NCI-H748 treated with DMSO at 0.1 percent for 48 hours (cell line): Measurements from ENCODE around the gene KIAA0232.
A peak's percentile ranks its signal among the peaks of the same experiment; 100 is the strongest.
"Not testable (repeated sequence)": the region's sequence is repeated elsewhere in the genome, so short reads cannot be mapped to it uniquely, and the experiment has no call there.

Experiments
- DNase-seq: peaks from one replicate; lab custom pipeline; 2025; lab: John Stamatoyannopoulos, UW

Gene KIAA0232

DNA sequence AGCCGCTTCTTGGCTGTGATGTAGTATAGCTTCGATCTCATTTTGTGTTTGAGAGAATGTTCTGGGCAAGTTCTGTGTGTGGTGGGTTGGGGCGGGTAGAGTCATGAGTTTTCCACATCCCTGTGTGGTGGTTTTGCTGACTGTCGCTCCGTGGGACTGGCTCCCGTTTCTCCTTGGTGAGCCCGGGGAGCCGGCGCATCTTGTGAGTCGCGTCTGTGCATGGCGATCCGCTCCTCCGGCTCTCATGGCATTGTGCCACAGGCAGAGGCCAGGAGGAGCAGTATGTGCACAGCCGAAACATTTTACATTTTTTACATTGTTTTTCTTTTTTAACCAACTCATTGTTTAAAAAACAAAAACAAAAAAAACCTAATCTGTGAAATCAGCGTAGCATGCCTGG is 99.4 kb downstream of the KIAA0232 start:
- no peak for DNase-seq

DNA sequence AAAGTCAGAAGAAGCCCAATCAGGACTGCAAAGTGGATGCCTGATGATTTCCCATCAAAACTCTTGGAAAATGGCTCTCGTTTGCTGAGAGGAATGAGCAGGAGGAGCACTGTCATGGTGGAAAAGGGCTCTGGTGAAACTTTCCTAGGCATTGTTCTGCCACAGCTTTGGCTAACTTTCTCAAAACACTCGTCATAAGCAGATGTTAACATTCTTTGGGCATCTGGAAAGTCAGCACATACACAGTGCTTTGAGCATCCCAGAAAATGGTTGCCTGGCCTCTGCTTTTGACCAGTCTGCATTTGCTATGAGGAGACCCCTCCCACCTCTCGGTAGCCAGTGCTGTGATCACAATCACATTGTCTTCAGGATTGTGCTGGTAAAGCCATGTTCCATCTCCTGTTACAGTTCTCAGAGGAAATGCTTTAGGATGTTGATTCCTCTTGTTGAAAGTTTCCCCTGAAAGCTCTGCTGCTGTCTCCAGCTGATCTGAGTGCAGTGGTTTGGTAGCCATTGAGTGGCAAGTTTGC is 101.9 kb downstream of the KIAA0232 start:
- no peak for DNase-seq

DNA sequence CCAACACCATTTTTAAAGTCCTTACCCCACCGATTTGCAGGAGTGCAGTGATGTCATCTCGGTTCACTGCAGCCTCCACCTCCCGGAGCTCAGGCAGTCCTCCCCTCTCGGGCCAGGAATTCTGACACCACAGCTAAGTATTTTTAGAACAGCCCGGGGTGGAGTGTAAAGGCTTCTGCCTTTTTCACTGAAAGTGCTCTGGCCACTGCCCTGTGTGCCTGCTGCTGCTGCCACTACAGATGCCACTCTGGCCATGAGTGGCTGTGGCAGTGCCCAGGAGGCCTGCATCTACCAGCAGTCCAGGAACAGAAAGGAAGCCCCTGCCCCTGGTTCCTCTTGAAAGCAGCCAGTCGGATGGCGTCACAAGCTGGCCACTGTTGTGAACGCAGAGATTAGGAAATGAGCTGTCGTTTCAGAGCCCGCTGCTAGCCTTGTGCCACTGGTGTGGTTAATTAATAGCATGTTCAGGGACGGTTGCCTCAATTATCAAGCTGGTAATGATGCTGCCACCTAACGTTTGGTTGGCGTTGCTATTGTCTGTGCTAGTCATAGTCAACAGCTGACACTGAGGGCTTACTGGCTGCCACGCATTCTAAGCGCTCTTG is 103.5 kb downstream of the KIAA0232 start:
- DNase-seq, result peak; percentile 14

DNA sequence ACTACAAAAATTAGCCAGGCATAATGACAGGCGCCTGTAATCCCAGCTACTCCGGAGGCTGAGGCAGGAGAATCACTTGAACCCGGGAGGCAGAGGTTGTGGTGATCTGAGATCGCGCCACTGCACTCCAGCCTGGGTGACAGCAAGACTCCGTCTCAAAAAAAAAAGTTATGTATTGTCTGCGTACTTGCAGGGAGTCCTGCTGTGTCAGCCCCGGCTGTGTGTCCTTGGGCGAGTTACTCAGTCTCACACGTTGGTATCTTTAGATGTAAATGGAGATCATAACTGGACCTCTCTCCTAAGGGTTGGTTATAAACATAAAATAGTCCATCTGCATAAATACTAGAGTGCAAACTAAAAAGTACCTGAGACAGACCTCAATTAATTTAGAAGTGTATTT is 104.4 kb downstream of the KIAA0232 start:
- no peak for DNase-seq

DNA sequence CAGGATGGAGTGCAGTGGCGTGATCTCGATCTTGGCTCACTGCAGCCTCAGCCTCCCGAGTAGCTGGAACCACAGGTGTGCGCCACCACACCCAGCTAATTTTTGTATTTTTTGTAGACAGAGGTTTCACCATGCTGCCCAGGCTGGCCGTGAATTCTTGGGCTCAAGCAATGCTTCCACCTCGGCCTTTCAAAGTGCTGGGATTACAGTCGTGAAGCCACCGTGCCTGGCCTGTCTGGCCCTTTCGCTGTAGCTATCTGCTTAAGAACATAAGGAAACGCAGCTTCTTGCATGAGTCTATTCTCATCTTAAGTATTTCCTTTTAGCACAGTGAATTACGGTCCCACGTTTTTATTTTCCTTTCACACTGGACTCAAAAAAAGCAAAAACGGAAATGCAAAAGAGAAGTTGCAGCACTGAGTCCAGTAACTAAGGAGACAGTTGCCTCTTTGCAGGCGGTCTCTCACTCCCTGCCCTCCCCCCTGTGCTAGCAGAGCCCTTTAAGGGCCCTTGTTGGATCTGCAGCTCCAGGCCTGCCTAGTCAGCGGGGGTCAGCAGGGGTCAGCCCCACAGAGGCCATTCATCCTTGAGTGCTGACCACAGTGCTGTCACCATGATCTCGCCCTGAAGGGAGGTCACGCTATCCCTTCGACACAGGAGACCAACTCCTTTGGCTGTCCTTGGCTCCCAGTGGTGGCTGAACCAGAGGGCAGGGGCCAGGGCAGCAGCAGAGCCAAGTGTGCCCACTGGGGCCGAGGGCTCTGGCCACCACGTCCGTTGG is 105.3 kb downstream of the KIAA0232 start:
- no peak for DNase-seq

DNA sequence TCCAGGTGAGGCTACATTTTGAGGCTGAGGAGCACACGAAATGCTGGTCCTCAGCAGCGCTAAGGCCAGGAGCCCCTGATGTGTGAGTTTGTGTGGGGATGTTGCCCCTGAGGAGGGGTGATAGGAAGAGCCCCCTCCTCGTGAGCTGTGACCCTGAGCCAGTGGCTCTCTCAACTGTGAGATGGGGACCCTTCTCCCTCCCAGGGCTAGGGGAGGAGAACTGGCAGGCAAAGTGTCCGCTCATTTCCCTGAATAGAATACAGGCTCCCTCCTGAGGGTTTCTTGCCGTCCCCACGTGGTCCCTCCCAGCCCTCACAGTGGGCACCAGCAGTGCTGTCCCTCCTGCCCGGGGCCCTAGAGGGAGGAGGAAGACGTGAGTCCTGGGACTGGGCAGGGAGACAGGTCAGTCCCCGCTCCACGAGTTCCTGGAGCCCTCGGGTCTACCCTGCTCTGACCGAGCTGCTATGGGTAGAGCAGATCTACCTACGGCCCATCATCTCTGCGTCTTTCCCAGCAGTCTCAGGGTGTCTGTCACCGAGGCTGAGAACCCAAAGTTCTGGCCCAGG is 106.1 kb downstream of the KIAA0232 start:
- DNase-seq, result no peak

DNA sequence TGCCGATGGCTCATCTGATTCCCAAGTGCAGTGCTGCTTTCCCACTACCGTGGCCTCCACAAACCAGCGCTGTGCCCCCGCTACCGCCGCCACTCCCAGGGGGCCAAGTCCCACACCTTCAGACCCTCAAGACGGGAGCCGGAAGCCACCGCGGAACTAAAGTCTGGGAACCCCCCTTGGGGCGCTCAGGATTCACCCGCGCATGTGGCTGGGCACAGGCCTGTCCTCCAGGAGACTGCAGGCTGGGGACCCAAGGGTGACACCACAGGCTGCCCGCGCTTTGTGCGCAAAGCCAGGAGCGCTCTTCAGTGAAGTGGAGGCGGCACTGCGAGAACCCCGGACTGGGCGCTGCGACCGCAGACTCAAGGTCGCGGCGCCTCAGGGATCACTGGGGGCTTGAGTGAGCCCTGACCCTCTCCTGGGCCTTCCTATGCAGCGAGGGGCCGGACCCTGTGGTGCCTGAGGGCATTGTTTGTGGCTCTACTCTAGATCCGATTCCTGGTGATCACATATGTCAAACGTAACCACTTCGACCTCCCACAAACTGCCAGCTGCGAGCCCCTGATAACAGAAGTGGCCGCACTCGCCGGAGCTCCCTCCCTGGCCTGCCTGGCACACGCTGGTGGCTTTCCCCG is 106.7 kb downstream of the KIAA0232 start:
- no peak for DNase-seq

DNA sequence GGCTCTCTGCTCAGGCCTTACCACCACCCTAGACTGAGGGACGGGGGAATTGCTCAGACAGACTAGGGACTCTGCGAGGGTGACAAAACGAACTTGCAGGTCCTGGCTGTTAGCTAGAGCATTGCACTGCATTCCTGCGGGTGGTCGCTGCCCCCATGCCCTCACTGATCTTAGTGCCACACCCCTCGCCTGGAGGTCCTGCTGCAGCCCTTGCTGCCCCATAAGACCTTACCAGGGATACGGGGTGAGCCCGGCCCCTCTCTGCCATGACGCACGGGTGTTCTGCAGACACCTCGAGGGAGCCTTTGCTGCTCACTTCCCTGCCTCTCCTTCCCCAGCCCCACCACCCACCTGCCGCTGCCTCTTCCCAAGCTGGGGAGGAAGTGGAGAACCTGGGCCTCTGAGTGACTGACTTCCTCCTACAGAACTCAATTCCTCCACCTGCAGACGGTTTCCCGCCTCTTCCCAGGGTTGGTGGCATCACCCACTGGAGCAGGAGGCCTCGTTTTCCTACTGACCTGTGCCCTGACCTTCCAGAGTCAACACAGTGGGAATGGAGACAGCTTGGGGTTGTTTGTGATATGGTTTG is 107.3 kb downstream of the KIAA0232 start:
- no peak for DNase-seq

DNA sequence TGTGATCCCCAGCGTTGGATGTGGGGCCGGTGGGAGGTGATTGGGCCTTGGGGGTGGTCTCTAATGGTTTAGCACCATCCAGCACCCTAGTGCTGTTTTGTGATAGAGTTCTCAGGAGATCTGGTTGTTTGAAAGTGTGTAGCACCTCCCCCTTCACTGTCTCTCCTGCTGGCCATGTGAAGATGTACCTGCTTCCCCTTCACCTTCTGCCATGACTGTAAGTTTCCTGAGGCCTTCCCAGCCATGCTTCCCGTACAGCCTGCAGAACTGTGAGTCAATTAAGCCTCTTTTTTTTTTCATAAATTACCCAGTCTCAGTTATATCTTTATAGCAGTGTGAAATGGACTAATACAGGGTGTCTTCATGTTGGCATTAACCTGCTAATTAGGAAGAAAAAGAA is 107.8 kb downstream of the KIAA0232 start:
- no peak for DNase-seq

DNA sequence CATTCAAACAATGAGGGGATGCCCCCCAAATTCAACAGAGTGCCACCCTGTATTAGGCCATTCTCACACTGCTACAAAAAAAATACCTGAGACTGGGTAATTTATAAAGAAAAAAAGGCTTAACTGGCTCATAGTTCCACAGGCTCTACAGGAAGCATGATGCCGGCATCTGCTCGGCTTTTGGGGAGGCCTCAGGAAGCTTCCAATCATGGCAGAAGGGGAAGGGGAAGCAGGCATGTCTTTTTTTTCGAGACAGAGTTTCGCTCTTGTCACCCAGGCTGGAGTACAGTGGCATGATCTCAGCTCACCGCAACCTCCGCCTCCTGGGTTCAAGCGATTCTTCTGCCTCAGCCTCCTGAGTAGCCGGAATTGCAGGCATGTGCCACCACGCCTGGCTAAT is 108.4 kb downstream of the KIAA0232 start:
- not testable (repeated sequence) for DNase-seq

DNA sequence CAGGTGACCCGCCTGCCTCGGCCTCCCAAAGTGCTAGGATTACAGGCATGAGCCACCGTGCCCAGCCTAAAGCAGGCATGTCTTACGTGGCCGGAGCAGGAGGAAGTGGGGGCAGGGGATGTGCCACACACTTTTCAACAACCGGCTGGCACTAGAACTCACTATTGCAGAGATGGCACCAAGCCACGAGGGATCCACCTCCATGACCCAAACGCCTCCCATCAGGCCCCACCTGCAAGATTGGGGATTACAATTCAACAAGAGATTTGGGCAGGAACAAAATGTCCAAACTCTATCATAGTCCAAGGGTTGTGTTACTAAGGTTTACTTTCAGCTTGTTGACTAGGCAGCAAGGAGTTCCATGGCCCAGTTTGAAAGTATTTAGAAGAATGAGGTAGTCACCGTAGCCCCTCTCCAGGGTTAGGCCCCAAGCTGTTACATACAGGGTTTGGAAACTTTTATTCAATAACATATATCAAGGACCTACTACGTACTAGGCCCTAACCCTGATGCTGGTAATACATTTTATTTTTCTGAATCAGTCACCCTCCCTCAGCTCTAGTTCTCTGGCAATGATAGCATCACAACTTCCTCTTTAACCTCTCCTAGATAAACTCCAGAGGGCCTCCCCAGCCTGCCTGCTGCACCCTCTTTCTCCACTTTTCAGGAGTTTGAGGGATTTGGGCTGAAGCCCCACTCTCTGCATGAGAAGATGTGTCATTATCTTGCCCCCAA is 109.1 kb downstream of the KIAA0232 start:
- no peak for DNase-seq

DNA sequence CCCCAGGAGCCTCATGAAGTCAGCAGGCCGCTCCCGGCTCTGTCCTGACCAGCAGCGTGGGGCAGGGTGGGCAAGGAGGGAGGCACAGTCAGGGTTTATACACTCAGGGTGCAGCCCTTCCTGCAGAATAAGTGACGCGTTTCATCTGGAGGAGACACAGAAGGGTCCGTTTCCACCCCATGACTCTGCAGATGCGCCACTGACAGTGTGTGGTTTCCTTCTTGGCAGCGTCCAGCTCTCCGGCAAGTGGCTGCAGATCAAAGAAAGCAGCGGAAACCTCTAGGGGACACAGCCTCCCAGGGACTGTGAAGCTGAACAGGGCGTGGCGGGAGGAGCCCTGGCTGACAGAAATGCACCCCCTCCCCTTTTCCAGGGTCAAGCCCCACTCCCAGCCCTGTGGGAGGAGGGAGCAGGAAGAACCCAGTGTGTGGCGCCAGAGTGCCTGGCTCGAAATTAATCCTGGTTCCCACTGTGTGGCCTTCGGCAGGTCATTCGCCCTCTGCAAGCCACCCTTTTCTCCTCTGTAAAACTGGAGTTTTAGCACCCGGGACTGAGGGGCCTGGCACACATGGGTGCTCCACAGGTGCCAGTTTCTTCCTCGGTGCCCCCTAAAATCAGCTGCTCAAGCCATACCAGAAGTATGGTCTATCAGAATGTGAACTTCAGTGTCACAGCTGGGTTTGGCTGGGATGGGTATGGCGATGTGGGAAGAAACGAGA is 109.8 kb downstream of the KIAA0232 start:
- DNase-seq, result no peak

DNA sequence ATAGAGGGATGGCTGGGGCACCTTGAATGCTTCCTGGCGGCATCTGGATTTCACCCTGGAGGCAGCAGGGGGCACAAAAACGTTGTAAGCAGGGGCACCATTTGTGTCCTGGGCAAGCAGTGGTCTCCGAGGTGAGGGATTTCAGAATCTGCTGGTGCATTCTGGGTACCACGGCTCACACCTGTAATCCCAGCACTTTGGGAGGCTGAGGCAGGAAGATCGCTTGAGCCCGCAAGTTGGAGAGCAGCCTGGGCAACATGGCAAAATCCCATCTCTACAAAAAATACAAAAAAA is 110.3 kb downstream of the KIAA0232 start:
- no peak for DNase-seq

DNA sequence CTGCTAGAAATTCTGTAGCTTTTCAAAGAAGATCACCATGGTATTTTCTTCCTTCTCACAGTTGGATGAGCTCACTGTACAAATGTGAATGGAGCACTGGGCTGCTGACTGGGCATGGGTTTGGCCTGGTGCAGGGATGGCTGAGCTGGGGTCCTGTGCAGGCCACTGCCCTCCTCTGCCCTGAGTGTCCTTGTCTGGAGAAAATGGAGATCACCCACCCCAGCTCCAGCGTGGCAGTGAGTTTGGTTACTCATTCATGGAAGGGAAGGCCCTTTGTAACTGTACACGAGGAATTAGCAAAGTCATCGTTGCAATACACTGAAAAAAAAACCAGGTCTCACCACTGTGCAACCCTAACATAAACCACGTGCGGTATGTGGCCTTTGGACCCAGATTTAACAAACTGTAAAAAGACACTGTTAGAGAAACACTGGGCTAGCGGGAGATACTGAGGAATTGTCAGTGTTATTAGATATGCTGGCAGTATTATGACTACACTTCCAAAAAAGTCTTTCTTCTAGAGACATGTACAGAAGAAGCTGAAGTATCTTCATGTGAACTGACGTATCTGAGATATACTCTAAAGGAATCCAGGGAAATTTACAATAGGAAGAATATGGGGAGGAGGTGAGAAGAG is 111.0 kb downstream of the KIAA0232 start:
- DNase-seq, result no peak

DNA sequence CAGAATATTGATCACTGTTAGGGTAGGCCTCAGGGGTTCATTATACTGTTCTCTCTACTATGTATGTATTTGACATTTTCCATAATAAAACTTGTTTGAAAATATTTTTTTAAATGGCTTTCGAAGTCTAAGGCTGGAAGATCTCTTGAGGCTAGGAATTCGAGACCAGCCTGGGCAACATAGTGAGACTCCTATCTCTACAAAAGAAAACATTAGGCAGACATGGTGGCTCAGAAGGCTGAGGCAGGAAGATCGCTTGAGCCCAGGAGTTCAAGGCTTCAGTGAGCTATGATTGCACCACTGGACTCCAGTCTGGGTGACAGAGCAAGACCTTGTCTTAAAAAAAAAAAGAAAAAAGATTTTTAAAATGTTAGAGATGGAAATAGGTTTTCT is 111.6 kb downstream of the KIAA0232 start:
- DNase-seq, result no peak

DNA sequence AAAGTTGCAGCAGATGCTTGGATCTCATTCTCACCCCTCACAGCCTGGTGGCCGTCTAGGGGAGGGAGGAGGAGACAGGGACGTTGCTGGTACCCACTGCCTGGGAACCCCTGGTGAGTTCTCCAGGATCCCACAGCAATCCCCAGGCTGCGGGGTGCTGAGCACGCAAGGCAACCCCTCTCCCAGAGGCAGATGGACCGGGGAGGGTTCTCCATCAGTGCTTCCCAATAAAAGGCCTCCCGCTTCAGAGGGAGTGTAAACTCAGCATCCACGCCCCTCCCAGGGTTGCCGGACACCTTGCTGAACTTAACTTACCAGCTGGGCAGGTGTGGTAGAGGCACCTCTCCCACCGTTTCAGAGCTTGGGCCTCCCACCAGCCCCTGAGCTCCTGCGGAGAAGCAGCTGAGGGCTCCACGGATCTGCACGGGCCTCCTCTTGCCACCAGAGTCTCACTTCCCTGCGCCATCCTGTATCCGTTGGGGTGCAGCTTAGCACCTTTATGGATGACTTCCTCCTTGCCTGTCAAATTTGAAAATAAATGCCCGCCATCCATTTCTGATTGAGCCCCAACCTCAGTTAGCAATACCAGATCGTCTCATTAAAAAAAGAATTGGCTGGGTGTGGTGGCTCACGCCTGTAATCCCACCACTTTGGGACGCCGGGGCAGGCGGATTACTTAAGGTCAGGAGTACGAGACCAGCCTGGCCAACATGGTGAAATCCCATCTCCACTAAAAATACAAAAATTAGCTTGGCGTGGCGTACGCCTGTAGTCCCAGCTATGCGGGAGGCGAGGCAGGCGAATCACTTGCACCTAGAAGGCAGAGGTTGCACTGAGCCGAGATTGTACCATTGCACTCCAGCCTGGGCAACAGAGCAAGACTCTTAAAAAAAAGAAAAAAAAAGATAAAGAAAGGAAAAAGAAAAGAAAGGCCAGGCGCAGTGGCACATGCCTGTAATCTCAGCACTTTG is 112.3 kb downstream of the KIAA0232 start:
- no peak for DNase-seq

DNA sequence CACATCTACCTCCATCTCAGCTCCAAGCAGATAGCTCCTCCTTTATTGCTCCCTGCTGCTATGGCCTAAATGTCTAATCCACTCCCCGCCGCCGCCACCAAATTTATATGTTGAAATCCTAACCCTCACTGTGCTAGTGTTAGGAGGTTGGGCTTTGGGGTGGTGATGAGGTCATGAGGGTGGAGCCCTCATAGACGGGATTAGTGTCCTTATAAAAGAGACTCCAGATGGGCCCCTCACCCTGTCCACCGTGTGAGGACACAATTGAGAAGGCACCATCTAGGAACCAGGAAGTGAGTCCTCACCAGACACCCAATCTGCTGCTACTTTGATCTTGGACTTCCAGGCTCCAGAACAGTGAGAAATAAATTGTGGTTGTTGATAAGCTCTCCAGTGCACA is 113.5 kb downstream of the KIAA0232 start:
- DNase-seq, result no peak

DNA sequence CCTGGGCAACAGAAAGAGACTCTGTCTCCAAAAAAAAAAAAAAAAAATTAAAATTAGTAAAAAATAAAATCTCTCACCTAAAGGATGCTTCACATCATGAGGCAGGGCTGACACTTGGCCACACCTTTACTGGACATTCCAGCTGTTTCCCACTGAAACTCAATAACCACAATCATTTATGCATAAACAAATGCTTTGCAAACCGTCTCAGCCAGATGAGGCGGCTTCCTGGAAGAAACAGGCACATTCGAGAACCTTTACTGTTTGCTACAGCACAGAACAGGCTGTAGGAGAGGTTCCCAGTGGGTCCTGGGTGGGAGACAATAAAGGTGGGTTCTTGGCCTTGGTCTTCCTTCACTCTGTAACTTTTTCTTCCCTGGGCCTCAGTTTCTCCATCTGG is 116.2 kb downstream of the KIAA0232 start:
- no peak for DNase-seq

DNA sequence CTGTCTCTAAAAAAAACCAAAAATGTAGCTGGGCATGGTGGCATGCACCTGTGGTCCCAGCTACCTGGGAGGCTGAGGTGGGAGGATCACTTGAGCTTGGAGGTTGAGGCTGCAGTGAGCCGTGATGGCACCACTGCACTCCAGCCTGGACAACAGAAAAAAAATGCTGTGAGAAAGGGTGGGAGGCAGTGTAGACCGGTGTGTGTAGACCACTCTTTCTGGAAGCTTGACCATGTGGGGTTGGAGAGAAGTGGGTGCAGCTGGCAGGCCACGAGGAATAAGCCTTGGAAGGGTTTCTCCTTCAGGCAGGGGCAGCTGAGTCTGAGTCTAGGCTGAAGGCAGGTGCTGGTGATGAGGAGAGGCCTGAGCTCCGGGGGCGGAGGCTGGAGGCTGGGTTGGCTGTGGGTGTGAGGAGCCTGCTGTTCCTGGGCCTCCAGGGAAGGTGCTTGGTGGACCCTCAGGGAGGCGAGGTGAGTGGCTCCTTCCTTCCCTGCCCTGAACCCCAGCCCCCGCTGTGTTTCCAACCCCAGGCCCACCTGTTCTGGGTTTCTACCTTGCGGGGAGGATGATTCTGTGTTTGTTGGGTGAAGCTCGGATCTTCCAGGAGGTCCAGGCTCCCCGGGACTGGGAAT is 117.8 kb downstream of the KIAA0232 start:
- DNase-seq, result no peak
